ENCODE results near the gene ZNF236.

DNA sequence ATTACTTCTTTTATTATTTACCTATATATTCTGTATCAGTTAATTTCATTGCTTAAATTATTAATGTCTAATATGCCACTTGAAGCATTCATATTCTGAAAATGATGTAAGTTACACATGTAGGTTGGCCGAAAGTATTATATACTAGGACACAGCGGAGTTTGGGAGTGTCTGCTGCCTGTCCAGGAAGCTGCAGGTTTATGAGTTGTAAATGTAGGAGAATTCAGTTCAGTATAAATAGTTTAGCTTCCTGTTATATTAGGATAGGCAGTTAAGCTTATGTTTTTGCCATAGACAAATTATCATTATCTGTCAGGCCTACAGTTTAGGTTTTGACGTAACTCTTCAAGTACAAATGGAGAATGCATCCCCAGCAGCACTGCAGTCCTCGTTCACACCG is 18.9 kb upstream of the ZNF236 start:
- TF ChIP-seq, protein P1, sequence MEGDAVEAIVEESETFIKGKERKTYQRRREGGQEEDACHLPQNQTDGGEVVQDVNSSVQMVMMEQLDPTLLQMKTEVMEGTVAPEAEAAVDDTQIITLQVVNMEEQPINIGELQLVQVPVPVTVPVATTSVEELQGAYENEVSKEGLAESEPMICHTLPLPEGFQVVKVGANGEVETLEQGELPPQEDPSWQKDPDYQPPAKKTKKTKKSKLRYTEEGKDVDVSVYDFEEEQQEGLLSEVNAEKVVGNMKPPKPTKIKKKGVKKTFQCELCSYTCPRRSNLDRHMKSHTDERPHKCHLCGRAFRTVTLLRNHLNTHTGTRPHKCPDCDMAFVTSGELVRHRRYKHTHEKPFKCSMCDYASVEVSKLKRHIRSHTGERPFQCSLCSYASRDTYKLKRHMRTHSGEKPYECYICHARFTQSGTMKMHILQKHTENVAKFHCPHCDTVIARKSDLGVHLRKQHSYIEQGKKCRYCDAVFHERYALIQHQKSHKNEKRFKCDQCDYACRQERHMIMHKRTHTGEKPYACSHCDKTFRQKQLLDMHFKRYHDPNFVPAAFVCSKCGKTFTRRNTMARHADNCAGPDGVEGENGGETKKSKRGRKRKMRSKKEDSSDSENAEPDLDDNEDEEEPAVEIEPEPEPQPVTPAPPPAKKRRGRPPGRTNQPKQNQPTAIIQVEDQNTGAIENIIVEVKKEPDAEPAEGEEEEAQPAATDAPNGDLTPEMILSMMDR (IDR thresholded peaks at IDR 0.05) = no peak
- no peak for TF ChIP-seq POLR2A (IDR thresholded peaks at IDR 0.05; ENCODE audit: low read depth)
